Measurements from ENCODE around the gene TCF7L2.
A peak's percentile ranks its signal among the peaks of the same experiment; 100 is the strongest.

Gene TCF7L2

DNA sequence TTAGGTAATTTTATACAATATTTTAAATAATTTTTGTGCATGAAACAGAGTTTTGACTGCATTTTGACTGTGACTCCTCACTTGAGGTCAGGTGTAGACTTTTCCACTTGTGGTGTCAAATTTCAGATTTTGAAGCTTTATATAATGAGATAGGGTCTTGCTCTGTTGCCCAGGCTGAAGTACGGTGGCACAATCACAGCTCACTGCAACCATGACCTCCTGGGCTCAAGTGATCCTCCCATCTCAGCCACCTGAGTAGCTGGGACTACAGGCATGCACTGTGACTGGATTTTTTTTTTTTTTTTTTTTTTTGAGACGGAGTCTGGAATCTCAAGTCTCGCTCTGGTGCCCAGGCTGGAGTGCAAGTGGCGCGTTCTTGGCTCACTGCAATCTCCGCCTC, 74.9 kb downstream of the TCF7L2 start:
- no peak for DNase-seq (ENCODE audit: low spot score)

- no peak for DNase-seq (ENCODE audit: low spot score)
These were observed 75.4 kb downstream of the TCF7L2 start for GRCh38 chr10:113025487-113025886.

- peak; percentile 46 for DNase-seq (ENCODE audit: low spot score)
These were observed 76.6 kb downstream of the TCF7L2 start for GRCh38 chr10:113026679-113027078.

DNA sequence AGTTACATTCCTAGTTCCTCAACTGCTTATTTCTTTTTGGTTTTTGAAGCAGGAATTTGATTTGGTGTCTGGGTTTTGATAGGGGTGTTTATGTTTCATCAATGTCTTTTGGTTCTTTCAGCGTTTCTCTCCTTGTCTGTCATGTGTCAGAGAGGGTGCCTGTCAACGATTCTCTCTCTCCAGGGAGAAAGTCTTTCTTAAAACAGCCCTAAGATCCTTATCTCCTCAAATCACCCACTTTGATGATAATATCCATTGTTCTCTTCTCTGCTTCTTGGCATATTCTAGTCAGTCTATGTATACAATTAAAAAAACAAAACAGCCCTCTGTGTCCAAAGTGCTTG, 77.2 kb downstream of the TCF7L2 start:
- no peak for DNase-seq (ENCODE audit: low spot score)

GRCh38 chr10:113027574-113028455, 77.8 kb downstream of the TCF7L2 start:
- DNase-seq (ENCODE audit: low spot score), result no peak

- DNase-seq (ENCODE audit: low spot score), result no peak
These were observed 78.7 kb downstream of the TCF7L2 start for GRCh38 chr10:113028456-113029440.

- DNase-seq (ENCODE audit: low spot score), result no peak
These were observed 80.4 kb downstream of the TCF7L2 start for GRCh38 chr10:113030453-113030852.

- no peak for DNase-seq (ENCODE audit: low spot score)
These were observed 81.1 kb downstream of the TCF7L2 start for GRCh38 chr10:113031147-113031546.

DNA sequence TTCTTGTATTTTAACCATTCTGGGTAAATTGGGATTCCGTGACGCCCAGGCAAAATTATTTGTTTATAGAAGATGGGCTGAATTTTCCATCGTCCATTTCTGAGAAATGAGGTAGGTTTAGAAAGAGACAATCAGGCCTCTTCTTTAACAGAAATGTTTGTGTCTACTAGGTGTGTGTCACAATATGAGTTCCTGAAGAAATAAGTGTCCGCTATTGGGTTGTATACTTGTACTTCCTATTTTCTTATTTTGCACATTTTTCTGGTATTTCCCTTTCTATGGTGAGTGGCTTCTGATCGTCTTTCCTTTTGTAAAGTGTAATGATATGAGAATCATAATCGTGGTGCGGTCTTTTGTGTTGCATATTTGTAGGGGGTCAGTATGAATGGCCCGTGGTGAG, 83.9 kb downstream of the TCF7L2 start:
- DNase-seq (ENCODE audit: low spot score), result no peak

GRCh38 chr10:113035732-113036312, 85.8 kb downstream of the TCF7L2 start:
- DNase-seq (ENCODE audit: low spot score), result no peak

GRCh38 chr10:113036619-113037018, 86.6 kb downstream of the TCF7L2 start:
- no peak for DNase-seq (ENCODE audit: low spot score)

DNA sequence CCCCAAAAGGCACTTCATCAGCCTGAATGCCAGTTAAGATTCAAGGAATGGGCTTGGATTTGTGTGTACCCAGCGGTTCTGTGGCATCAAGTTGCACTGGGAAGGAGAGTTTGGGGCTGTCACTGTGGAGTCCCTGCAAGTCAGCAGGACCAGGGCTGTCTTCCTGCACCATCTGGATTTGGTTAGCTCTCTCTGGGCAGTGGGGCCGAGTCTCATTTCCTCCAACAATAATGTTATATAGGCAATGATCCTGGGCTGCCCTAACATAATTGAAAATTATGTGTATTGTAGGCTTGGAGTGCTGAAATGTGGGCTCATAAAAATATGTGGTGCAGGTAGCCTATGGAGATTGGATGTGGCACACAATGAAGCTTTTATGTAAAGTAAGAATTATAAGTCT, 87.2 kb downstream of the TCF7L2 start:
- no peak for DNase-seq (ENCODE audit: low spot score)

GRCh38 chr10:113038183-113038582, 88.1 kb downstream of the TCF7L2 start:
- no peak for DNase-seq (ENCODE audit: low spot score)

DNA sequence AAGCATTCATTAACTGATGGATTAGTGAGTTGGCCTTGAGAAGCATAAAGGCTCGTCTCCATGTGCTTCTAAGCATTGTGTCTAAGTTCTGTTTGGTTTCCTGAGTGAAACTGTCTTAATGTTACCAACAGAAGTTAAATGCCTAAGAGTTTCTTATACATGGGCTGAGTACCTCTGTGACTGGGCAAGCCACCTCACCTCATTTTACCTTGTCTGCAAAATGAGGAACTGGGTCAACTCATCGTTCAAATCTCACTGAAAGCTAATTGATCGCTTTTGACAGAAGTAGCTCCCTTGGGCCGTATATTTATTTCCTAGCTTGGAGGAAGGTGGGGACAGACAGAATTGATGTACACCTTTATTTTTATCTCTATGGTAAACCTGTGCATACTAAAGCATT, 88.9 kb downstream of the TCF7L2 start:
- DNase-seq (ENCODE audit: low spot score), result no peak

DNA sequence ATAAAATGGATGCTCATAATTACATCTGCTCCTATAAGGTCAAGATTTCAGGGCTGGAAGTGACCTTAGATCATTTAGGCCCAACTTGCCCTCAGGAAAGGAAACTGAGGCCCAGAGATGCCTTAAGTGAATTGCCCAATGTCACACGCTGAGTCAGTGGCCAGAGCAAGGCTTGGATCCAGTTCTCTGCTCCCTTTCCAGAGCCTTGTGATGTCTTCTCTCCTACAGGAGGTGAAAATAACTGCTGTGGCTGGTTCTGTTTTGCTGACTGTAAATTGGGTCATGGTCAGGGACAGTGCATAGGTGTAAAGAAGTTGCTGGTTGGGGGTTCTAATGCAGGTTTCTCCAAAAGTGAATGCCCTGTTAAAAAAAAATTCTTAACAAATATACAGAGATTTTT, 91.3 kb downstream of the TCF7L2 start:
- no peak for DNase-seq (ENCODE audit: low spot score)

- no peak for DNase-seq (ENCODE audit: low spot score)
These were observed 92.0 kb downstream of the TCF7L2 start for GRCh38 chr10:113041841-113042750.

DNA sequence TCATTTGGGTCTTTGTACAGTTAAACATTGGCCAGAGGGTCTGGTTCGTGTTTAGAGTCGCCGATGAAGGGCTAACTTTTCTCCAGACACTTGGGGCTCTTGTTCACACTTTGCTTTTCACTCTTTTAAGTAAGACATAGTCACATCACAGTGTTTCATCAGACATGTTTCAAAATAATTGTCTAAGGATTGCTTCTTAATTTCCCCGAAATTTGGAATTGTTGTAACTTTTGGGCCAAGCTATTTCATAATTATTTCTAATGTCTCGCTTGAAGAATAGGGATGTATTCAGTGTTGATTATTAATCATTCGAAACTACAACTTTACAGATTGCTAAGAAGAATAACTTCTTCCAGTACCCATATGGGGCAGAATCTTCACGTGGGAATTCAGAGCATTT, 92.8 kb downstream of the TCF7L2 start:
- no peak for DNase-seq (ENCODE audit: low spot score)

- no peak for DNase-seq (ENCODE audit: low spot score)
These were observed 94.1 kb downstream of the TCF7L2 start for GRCh38 chr10:113044016-113044755.

DNA sequence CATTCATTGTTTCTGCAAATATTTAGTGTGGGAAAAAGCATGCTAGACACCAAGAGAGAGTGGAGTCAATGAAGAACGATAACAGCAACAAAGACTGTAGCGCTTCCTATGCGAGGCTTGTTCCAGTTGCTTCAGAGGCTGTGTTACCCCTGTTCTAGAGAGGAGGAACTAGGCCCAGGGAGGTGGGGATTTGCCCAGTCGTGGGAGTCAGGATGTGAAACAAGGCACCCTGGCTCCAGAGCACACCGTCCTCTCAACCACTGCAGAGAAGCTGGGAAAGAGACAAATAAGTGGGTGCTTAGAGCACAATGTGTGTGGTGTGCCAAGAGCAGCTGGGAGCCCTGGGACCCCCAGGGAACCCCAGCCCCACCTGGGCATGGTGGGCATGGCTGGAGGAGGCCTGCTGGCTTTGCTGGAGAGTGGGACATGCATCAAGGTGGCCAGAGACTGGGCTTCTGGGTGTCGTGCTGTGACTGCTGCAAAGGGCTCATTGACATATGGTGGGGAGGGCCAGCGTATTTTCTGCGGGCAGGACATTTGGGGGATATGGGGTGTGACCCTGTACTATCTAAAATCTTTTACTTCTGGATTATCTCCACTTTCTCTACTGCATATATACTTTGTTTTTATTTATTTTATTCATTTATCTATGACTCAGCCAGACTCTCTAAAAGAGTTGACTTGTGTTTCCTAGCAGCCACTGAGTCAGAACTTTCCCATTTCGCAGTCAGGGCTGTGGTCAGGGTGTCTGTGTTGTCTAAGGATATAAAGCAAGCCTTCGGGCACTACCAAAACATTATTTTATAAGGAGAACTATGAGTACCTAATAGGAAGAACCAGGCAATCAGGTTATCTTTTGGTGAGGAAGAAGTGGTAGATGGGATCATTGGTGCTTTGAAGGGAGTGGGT, 95.4 kb downstream of the TCF7L2 start:
- DNase-seq (ENCODE audit: low spot score), result peak; percentile 72

DNA sequence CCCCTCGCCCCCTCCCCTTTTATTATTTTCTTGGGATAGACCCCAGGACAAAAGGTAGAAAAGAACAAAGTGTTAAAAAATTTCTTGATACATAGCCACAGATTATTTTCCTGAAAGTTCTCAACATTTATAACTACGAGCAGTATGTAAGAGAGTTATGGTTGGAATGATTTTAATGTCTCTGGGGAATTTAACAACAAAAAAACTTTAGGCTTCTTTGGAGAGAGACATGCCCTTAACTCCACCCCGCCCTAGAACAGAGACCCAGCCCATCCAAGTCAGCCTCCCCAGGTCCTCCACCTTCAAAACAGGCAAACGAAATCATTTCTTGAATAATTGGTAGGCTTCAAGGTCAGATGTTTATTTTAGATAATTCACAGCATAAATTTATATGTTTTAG, 97.1 kb downstream of the TCF7L2 start:
- no peak for DNase-seq (ENCODE audit: low spot score)
